GM18909 (cell line): ENCODE results near the gene PPP1CC.
"Not testable (repeated sequence)": the region's sequence is repeated elsewhere in the genome, so short reads cannot be mapped to it uniquely, and the experiment has no call there.

Experiments
- ATAC-seq: cut with Tn5 transposase; IDR thresholded peaks from one replicate; pipeline ENCODE4 v1.9.1; 2021; ENCODE audit warnings: mild to moderate bottlenecking; ENCODE audit not compliant: unreplicated experiment, poor library complexity

Gene PPP1CC

DNA sequence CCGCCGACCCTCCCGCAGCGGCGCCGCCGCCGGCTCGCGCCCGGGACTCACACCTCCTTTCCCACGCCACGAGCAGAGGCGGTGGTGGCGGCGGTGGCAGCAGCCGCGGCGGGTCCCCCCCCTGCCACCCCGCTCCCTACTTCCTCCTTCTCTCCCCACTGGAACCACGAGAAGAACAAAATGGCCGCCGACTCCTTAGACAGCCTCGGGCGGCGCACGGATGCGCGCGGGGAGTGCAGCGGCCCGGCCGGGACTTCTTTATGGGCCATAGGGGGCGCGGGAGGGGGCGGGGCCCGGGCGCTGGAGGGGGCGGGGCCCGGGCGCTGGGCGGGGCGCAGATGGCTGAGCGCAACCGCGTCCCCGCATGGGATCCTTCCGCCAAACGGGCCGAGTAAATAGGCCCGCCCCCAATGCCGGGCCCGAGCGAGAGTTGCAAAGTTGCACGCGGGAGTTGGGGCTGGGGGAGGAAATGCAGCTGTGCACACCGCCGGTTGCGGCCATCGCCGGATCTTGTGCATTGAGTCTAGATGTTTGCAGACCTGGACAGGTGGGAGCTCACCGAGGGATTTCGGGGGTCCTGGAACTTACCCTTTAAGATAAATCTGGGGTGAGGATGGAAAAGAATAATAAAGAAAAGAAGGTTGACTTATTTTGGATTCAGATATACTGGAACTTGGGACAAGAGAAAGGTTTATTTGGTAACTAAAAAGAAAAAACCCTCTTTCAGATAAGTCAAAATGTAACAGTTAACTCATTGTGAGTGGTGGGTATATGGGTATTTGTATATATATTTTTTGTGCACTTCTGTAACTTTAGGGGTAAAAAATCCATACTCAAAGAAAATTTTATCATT lies at the start of gene PPP1CC:
Gene PPP1CC, minus strand, starts transcription at position 174 of the 853 bp plus-strand sequence. CDS start 184 bp downstream, outside the sequence.
- peak; percentile 74 for ATAC-seq

DNA sequence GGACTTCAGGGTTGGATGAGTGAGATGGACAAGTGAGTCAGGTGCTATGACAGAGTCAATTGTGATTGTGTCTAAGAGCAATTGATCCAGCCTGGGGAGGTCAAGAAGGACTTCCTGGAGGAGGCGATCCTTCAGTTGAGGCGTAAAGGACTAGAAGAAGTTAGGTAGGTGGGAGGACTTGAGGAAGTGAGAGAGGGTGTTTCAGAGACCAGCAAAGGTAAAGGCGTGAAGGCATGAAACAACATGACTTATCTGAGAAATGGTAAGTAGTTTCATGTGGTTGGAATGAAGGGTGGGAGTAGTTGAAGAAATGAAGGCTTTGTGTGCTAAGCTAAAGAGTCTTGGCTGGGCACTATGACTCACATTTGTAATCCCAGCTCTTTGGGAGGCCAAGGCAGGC lies 48.9 kb upstream of the PPP1CC start:
- no peak for ATAC-seq

DNA sequence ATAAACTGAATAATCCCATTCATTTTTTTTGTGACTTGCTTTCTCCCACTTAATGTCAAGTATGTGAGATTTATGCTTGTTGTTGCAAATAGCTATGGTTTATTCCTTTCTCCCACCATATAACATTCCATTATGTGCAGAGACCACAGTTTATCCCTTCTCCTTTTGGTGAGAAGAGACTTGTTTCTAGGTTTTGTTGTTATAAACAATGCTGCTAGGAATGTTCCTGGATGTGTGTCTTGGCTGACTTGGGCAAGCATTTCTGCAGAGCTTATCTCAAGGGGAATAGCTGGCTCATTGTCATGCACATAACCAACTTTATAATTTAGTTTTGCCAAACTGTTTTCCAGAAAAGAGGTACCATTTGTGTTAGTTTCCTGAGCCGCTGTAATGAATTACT lies 47.6 kb upstream of the PPP1CC start:
- ATAC-seq, result no peak

DNA sequence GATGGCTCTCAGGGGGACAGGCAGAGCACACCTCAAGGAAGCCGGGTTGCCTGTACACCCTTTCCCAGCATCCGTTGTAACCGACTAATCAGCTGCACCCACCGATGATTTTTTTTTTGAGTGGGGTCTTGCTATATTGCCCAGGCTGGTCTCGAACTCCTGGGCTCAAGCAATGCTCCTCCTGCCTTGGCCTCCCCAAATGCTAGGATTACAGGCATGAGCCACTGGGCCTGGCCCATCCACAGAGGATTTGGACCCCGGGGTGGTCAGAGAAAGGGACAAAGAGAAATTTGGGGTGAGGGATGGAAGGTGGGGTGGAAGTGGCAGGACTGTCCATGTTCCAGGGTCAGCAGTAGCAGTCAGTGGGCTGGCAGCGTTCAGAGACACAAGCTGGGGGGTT lies 43.3 kb upstream of the PPP1CC start:
- ATAC-seq, result no peak

DNA sequence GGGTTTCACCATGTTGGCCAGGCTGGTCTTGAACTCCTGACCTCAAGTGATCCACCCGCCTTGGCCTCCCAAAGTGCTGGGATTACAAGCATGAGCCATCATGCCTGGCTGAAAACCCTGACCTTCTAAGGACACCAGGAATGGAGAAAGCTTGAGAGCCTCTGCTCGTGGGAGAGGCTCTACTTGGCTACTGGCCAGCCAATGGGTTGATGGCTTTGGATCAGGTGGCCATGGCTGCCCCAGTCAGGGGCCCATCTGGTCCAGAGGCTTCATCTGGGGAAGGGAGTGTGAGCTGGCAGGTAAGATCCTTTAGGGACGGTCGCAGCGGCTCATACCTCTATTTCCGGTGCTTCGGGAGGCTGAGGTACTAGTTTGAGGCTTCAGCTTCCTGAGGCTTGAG lies 42.5 kb upstream of the PPP1CC start:
- ATAC-seq, result no peak

DNA sequence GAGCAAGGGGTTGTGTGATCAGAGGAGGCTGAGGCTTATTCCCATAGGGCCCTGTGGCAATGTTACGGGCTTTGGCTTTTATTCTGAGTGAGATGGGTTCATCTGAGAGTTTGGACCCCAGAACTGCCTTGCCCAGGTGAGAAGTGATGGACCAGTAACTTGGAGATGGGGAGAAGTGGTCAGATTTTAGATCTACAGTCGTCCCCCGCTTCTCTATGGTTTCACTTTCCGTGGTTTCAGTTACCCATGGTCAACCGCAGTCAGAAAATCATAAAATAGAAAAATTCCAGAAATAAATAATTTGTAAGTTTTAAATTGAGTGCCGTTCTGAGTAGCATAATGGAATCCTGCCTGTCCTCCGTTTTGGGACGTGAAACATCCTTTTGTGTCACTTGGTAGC lies 40.2 kb upstream of the PPP1CC start:
- no peak for ATAC-seq

DNA sequence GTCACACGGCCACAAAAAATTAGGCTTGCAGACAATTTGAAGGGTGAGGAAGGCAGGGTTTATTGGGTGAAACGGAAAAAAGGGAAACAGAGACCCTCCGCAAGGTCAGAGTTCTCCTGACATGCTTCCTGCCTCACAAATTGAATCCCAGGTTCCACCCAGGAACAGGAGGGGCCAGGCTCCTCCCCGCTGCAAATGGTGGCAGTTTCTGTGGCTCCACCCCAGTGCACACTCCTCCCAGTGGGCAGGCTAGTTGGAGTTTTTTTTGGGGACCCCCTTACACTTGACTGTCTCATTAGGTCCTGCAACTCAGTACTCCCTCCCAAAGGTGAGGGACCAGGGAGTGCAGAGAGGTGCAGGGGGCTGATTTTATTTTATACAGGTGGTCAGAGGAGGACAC lies 39.4 kb upstream of the PPP1CC start:
- ATAC-seq, result no peak

DNA sequence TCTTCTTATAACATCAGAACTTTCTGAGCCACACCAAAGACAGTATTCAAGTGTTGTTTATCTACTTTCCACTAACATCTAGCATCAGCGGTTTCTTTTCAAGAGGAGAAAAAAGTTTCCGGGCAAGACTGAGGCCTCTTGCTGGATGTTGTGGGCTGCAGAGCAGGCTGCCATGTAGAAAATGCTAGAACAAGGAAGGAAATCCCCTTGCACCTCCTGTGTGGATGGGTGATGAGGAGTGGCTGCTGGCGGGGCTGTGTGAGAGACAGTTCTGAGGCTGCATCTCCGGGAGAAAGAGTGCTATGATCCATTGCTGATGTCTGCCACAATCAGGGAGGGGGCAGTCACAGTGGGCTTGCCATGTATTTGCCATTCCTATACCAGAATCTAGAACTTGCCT lies 37.8 kb upstream of the PPP1CC start:
- ATAC-seq, result no peak

DNA sequence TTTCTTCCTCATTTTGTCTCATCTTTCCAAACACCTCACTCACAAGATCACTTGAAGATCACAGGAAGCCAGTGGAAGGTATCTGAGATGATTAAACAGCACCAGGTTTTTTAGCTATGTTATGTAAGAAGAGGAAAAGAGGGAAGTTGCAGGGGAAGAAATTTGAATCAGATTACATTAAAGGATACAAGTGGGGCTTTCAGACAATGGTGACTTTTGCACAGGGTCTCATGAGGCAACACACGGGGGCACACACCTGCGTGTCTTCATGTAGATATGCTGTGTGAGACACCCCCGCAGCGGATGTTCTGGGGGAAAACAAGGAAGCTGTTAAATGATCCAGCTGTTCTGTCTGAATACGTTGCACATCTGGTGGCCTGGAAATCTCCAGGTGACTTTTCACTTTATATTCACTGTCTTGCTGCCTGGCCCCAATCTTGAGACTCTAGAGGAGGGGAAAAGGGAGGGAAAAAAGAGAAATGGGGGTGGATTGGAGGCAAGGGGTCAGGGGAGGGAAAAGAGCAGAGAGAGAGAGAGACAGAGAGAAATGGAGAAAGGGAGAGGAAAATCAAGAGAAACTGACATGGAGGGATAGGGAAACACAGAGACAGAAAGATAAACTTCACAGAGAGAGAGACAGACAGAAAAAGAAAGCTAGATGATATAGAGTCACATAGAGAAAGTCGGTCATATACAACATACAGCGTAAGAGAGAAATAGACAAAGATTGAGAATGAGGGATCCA lies 36.3 kb upstream of the PPP1CC start:
- ATAC-seq, result no peak

DNA sequence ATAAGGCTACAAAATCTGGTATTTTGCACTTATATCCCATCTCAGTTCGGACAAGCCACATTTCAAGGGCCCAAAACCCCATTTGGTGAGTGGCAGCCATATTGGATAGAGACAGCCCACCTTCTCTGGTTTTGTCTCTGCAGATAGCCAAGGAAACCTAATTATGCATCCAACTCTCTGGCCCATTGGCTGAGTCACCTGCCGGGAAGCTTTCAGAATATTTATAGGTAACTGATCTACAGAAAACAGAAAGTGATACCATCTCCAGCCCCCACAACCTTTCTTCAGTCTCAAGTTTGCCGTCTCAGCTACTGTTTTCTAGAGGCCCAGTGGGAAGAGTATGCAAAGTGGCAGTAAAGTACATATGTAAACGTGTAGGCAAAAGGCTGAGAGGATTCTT lies 33.7 kb upstream of the PPP1CC start:
- peak; percentile 92 for ATAC-seq

DNA sequence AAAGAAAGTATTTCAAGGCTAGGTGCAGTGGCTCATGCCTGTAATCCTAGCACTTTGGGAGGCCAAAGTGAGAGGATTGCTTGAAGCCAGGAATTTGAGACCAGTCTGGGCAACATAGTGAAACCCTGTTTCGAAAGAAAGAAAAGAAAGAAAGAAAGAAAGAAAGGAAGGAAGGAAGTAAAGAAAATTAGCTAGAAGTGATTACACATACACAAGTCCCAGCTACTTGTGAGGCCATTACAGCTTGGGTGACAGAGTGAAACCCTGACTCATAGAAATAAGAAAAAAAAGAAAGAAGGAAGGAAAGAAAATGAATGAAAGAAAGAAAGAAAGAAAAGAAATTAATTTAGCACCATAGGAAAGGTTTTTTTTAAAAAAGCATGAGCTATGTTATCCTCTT lies 33.3 kb upstream of the PPP1CC start:
- no peak for ATAC-seq

DNA sequence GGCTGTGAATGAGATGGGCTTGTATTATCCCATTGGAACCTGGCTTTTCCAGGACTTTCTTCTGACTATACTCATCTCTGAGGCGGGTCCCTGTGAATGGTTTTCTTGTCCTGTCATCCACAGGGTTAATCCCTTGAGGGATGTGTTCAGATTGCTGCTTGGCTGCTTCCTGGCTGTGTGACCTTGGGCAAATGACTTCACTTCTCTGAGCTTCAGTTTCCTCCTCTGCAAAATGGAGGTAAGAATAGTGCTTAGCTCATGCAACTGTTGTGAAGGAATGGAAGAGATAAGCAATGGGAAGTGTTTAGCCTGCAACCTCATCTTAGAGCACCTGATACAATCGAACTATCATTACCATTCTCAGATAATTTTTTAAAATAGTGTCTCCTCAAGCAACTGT lies 32.1 kb upstream of the PPP1CC start:
- ATAC-seq, result no peak

DNA sequence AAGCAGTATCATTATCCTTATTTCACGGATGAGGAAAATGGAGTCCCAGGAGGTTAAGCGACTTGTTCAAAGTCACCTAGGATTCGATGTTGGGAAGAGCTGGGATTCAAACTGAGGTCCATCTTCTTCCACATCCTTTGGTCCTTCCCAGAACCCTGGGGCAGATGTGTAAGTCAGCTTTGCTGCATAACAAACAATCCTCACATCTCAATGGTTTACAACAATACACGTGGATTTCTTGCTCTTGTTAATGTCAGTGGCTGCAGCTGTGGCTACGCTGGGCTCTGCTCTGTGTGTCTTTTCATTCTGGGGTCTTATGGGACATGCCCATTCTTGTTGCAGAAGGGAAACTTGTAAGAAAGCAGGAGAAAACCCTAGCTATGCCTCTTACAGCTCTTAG lies 26.3 kb upstream of the PPP1CC start:
- no peak for ATAC-seq

DNA sequence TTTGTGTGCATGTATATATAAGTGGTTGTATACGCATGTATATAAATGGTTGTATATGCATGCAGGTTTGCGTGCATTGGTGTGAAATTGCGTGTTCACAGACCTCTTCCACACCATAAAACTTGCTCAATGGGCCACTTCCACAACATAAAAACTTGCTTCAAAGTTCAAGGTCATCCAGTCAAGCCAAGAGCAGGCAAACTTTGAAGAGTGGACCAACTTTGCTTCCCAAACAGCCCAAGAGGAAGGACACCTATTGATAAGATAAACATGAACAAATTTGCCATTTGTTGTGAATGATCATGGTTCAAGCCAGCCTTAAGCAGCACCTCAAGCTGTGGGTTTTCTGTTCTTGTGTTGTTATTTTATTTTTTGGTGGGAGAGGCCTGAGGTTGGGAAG lies 25.2 kb upstream of the PPP1CC start:
- no peak for ATAC-seq

DNA sequence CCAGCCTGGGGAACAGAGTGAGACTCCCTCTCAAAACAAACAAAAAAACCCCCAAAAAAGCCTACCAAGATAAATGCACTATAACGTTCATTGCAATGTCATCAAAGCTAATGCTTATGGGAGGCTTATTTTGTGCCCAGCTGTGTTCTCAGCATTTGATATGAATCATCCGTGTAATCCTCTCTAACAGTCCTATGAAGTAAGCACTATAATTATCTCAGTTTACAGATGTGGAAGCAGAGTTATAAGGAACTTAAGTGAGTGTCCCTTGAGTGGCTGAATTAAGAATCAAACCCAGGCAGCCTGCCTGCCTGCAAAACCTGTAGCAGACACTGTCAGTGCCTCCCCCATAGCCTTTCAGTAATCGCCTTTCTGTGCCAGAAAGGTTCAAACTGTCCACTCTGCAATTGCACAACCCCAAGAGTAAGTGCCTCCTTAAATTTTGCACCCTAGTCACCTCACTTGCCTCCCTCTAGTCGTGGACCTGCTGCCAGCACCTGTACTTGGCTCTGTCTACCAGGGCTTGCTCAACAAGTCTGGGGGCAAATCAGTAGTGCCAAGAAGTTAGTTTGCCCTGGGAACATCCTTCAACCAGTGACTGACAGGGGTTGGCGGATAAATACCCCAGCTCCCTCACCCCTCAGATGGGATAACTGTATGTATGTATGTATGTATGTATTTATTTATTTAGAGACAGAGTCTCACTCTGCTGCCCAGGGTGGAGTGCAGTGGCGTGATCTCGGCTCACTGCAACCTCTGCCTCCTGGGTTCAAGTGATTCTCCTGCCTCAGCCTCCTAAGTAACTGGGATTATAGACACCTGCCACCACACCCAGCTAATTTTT lies 23.8 kb upstream of the PPP1CC start:
- ATAC-seq, result no peak

DNA sequence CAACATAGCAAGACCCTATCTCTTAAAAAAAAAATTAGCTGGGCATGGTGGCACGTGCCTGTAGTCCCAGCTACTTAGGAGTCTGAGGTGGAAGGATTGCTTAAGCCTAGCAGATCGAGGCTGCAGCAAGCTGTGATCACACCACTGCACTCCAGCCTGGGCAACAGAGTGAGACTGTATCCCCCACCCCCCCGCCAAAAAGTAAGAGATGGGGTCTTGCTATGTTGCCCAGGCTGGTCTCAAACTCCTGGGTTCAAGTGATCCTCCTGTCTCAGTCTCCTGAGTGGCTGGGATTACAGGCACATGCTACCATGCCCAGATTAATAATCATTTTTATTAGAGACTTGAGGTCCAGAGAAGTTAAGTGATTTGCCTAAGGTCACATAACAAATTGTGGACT lies 22.9 kb upstream of the PPP1CC start:
- ATAC-seq, result not testable (repeated sequence)

DNA sequence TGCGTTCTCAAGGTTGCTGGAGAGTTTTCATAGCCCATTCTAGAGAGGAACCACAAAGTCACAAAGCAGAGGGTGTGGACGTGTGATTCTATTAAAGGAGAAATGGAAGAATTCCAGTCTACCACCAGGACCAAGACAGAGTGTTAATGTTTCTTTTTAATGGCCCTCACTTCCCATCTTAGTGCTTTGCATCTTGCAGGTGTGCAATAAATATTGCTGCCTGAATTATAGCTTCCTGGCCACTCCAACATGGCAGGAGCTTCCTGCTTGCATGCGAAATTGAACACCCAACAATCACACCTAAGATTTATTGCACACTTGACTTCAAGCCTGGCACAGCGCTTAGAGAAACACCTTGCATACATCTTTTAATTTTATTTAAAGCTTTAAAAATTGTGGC lies 22.4 kb upstream of the PPP1CC start:
- ATAC-seq, result no peak

DNA sequence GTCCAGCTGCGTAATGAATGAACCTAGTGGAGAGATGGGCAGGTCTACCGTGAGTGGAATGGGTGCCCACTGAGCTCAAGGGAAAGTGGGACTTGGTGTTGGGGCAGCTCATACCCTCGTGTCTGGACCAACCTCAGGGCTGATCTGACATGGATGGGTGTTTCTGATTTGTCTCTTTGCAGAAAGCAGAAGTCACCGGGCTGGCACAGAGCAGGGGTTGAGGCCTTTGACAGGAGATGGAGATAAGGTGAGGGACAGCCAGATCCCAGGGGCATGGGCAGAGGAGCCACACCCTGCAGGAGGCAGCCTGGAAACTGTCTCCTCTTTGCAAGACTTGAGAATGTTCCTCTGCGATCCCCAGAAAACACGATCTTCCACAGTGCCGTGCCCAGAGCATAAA lies 20.9 kb upstream of the PPP1CC start:
- no peak for ATAC-seq

DNA sequence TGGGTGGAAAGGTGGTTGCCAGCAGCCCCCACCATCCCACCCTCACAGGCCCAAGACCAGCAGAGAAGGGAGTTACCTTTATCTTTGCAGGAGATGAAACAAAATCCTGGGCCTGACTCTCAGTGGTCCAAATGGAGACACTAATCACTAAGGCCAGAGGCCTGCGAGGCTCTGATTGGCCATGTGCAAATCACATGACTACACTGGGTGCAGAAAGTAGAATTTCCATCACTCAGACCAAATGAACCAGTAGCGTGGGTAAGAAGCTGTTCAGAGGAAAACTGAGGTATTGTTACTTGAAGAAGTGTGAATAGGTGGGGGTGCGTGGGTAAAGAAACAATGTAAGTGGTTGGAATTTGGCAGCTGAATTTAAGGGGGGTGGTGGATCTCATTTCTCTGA lies 20.2 kb upstream of the PPP1CC start:
- no peak for ATAC-seq

DNA sequence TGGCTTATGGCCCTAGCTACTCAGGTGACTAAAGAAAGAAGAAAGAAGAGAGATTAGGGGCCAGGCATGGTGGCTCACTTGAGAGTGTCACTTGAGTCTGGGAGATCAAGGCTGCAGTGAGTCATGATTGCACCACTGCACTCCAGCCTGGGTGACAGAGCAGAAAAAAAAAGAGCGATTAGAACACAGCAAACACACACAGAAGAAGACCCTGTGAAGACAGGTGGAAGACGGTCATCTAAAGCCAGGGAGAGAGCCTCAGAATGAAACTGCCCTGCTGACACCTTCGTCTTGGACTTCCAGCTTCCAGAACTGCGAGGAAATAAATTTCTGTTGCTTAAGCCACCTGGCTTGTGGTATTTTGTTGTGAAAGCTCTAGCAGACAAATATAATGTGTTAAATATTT lies 17.5 kb upstream of the PPP1CC start:
- no peak for ATAC-seq

DNA sequence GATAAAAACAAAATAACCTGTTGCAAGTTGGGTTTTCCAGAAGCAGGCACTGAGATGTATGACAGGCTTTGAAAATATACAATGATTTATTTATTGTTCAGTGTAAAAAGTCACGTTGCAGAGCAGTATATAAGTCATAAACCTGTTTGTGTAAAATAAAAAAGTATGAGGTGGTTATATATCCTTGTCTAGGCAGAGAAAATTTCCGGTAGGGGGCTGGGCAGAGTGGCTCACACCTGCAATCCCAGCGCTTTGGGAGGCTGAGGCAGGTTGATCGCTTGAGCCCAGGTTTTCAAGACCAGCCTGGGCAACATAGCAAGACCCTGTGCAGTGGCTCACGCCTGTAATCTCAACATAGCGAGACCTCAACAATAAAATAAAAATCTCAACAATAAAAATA lies 16.2 kb upstream of the PPP1CC start:
- ATAC-seq, result no peak
